ENCODE data around the gene IFFO2. TPM values are rescaled to one million over a fixed set of nuclear protein-coding genes. Genes with fewer than 3 reads are reported as not detected.

IFFO2 gene
- total RNA-seq, 1 experiment from 2014 or later = 13.0 TPM

DNA sequence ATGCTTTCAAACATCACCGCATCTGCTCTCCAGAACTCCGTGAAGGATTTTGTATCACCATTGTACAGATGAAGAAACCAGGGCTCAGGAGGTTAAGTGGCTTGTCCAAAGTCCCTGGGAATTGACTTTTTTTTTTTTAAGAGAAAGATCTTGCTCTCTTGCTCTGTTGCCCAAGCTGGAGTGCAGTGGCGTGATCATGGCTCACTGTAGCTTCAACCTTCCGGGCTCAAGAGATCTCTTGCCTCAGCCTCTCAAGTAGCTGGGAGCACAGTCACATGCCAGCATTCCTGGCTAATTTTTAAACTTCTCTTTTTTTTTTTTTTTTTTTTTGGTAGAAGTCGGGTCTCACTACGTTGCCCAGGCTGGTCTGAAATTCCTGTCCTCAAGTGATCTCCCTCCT lies 90.2 kb downstream of the IFFO2 start:
- no peaks in the 10 kb centered on the region for H3K36me3 Mint-ChIP-seq (ENCODE audit: insufficient read depth, unreplicated experiment)
- H3K27ac Mint-ChIP-seq (ENCODE audit: unreplicated experiment) = no peak overlapping the region
- peaks cover 68% of the 10 kb centered on the region for H3K27me3 Mint-ChIP-seq (ENCODE audit: unreplicated experiment)
- intact Hi-C loops (cut with micrococcal nuclease; ENCODE audit: unreplicated experiment) = no loop called here
- no peak overlapping the region for H3K4me3 Mint-ChIP-seq (ENCODE audit: low read depth, unreplicated experiment)
- H3K9me3 Mint-ChIP-seq (ENCODE audit: low read depth, unreplicated experiment) = no peaks in the 10 kb centered on the region
- H3K4me1 Mint-ChIP-seq (ENCODE audit: low read depth, unreplicated experiment) = no peaks in the 10 kb centered on the region
- no TSS peak for BruUV-seq (replicated peaks)
- DNase-seq = no peak
- no peak for TF ChIP-seq CTCF (IDR thresholded peaks at IDR 0.05; ENCODE audit: unreplicated experiment)
- CTCF ChIA-PET = no interaction called here

- DNase-seq = no peak
- intact Hi-C loops (cut with micrococcal nuclease; ENCODE audit: unreplicated experiment) = no loop called here
- Mint-ChIP-seq H3K4me3 (ENCODE audit: low read depth, unreplicated experiment) (no peak overlapping the region), H3K27me3 (ENCODE audit: unreplicated experiment) (peaks cover 70% of the 10 kb centered on the region), H3K27ac (ENCODE audit: unreplicated experiment) (no peak overlapping the region), H3K9me3 (ENCODE audit: low read depth, unreplicated experiment) (no peaks in the 10 kb centered on the region), H3K4me1 (ENCODE audit: low read depth, unreplicated experiment) (no peaks in the 10 kb centered on the region), H3K36me3 (ENCODE audit: insufficient read depth, unreplicated experiment) (no peaks in the 10 kb centered on the region)
- TF ChIP-seq CTCF (IDR thresholded peaks at IDR 0.05; ENCODE audit: unreplicated experiment) = no peak
- no TSS peak for BruUV-seq (replicated peaks)
- CTCF ChIA-PET = no interaction called here
Measured at GRCh38 chr1:18865176-18865575, 91.3 kb downstream of the IFFO2 start.

- no peak overlapping the region for H3K4me3 Mint-ChIP-seq (ENCODE audit: low read depth, unreplicated experiment)
- CTCF ChIA-PET = no interaction called here
Measured at GRCh38 chr1:18861590-18861989, 94.9 kb downstream of the IFFO2 start.

GRCh38 chr1:18861082-18861481 lies 95.4 kb downstream of the IFFO2 start:
- H3K36me3 Mint-ChIP-seq (ENCODE audit: insufficient read depth, unreplicated experiment) = no peaks in the 10 kb centered on the region
- no TSS peak for BruUV-seq (replicated peaks)
- no peak for TF ChIP-seq CTCF (IDR thresholded peaks at IDR 0.05; ENCODE audit: unreplicated experiment)
- no peak overlapping the region for H3K27ac Mint-ChIP-seq (ENCODE audit: unreplicated experiment)
- no peak for DNase-seq
- CTCF ChIA-PET = no interaction called here
- no peaks in the 10 kb centered on the region for H3K9me3 Mint-ChIP-seq (ENCODE audit: low read depth, unreplicated experiment)
- H3K4me3 Mint-ChIP-seq (ENCODE audit: low read depth, unreplicated experiment) = no peak overlapping the region
- no peaks in the 10 kb centered on the region for H3K4me1 Mint-ChIP-seq (ENCODE audit: low read depth, unreplicated experiment)
- H3K27me3 Mint-ChIP-seq (ENCODE audit: unreplicated experiment) = peaks cover 55% of the 10 kb centered on the region
- intact Hi-C loops (cut with micrococcal nuclease; ENCODE audit: unreplicated experiment) = no loop called here

More at GRCh38 chr1:18861590-18861989, 94.9 kb downstream of the IFFO2 start:
- no peaks in the 10 kb centered on the region for H3K4me1 Mint-ChIP-seq (ENCODE audit: low read depth, unreplicated experiment)
- H3K36me3 Mint-ChIP-seq (ENCODE audit: insufficient read depth, unreplicated experiment) = no peaks in the 10 kb centered on the region
- TF ChIP-seq CTCF (IDR thresholded peaks at IDR 0.05; ENCODE audit: unreplicated experiment) = no peak
- H3K9me3 Mint-ChIP-seq (ENCODE audit: low read depth, unreplicated experiment) = no peaks in the 10 kb centered on the region
- DNase-seq = no peak
- no peak overlapping the region for H3K27ac Mint-ChIP-seq (ENCODE audit: unreplicated experiment)
- H3K27me3 Mint-ChIP-seq (ENCODE audit: unreplicated experiment) = peaks cover 55% of the 10 kb centered on the region
- intact Hi-C loops (cut with micrococcal nuclease; ENCODE audit: unreplicated experiment) = no loop called here
- BruUV-seq (replicated peaks) = no TSS peak

Measured in Calu3 (cell line).